GM15510 (cell line): Measurements from ENCODE around the gene CRIP1.

ENCODE experiments used
- POLR2A ChIP-seq: IDR thresholded peaks from 3 replicates; pipeline ENCODE4 v1.6.1; 2011; ENCODE audit warnings: borderline replicate concordance; ENCODE audit not compliant: insufficient read length; ENCODE audit errors: extremely low read depth

The CRIP1 gene

DNA sequence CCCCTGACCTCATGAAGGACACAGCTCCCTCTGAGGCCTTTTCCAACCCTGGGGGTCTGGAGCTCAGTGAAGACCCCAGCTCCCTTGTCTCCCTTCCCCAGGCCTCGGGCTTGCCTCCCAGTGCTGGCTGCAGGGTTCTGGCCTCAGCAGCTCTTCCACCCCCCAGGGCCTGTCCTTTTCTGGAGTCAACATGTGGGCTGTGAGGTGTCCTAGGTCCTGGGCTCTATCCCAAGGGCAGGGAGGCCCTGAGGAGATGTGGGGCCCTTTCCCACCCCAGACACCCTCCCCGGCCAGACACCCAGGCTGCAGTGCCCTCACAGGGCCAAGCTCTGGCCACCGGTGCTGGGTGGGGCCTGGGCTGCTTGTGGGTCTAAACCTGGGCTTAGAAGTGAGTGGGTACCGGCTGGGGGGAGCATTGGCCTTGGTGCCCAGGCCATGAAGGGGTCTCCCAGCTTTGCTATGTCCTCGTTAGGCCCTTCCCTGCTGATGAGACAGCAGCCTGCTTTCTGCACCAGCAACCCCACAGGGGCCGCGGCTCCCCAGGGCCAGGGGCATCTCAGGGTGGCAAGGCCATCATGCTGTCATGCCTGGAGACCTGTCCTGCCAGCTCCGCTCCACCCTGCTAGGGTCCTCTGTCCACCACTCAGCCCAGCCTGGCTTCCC, 14.7 kb upstream of the CRIP1 start:
- TF ChIP-seq POLR2A, result no peak

GRCh38 chr14:105472486-105472991, 14.1 kb upstream of the CRIP1 start:
- TF ChIP-seq POLR2A, result no peak

DNA sequence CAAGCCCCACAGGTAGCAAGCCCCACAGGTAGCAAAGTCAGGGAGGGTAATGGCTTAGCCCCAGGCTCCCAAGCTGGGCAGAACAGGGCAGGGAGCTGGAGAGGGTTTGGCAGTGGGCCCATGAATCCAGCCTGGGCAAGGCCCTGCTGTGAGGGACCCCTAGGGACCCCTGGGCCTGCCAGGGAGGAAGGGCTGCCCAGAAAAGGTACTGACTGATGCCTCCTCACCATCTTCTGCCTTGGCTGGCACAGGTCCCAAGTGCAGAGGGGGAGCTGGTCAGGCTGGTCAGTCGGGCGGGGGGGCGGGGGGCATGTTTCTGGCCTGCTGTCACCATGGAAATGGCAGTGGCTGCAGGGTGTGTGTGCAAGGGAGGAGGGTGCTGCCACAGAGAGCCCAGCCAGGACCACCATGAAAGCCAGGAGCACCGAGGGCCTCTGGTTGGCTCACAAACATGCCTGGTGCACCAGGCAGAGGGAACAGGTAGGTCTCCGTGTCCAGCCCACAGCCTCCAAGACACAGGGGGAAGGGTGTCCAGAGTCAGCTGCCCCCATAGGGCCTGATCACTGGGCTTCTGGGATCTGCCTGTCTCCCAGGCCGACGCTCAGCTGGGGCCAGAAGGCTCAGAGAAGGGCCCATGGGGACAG, 13.5 kb upstream of the CRIP1 start:
- no peak for TF ChIP-seq POLR2A

DNA sequence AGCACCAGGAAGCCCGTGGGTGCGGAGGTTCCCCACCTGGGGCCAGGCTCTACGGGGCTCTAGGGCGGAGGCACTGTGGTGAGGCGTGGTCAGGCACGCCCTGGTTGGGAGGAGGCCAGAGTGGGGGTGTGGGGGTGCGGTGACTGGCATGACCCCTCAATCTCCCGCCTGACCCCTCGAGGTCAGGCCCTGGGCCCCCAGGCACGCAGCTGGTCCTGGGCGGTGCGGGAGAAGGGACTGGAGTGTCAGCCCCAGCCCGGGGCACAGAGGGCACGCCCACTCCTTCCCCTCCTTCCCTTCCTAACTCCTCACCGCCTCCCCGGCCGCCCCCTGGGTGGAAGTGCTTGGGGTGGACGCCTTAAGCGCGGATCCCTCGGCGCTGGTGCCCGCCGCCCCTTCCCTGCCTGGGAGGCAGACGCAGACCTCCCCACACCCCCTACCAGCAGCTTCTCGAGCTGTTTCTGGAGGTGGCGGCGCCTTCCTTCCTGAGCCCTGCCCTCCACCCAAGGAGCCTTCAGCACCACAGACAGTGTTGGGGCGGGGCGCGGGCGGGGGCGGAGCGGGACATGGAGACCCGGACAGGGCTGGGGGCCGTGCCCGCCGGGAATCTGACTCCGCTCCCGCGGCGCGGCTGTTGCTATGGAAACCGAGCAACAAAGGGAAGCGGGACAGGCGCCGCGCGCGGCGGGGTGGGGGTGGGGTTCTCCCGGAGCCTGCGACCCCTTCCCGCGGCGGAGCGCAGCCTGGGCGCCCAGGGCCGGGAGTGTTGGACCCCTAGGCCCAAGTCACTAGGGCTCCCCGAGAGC, 12.8 kb upstream of the CRIP1 start:
- no peak for TF ChIP-seq POLR2A

DNA sequence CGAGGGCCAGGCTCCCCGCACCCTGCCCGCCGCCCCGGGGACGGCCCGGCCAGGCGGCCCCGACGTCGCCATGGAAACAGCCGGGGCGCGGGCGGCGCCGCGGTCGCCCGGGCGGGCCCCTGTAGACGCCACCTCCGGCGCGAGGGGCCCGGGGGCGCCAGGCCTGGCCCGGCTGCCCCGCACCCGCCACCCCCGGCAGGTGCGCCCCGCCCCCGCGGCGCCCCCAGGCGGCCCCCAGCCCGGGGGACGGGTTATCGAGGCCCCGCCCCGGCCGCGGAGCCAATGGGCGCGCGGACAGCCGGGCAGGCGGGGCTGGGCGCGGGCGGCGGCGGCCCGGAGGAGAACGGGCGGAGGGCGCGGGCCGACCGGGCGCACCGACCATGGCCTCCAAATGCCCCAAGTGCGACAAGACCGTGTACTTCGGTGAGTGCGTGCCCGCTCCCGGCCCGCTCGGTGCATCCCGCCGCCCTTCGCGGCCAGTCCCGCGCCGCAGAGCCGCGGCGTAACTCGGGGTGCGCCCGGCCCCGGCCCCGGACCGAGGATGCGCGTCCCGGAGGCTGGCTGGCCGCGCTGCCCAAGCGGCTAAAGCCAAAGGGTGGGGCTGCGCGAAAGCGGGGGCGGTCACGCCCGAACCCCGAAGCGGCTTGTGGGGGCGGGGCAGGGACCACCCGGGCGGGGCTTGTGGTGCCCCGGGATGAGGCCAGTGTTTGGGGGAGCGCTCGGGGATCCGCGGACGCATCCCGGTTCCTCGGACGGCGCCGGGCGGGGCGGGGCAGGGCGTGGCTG, 12.0 kb upstream of the CRIP1 start, which contains the start of gene CRIP2:
TSS of gene CRIP2 (plus strand) at position 339 of the 786 bp plus-strand sequence. CDS start at position 381, 42 bp downstream.
- TF ChIP-seq POLR2A, result no peak

GRCh38 chr14:105475269-105476096, 11.2 kb upstream of the CRIP1 start:
- TF ChIP-seq POLR2A, result no peak

DNA sequence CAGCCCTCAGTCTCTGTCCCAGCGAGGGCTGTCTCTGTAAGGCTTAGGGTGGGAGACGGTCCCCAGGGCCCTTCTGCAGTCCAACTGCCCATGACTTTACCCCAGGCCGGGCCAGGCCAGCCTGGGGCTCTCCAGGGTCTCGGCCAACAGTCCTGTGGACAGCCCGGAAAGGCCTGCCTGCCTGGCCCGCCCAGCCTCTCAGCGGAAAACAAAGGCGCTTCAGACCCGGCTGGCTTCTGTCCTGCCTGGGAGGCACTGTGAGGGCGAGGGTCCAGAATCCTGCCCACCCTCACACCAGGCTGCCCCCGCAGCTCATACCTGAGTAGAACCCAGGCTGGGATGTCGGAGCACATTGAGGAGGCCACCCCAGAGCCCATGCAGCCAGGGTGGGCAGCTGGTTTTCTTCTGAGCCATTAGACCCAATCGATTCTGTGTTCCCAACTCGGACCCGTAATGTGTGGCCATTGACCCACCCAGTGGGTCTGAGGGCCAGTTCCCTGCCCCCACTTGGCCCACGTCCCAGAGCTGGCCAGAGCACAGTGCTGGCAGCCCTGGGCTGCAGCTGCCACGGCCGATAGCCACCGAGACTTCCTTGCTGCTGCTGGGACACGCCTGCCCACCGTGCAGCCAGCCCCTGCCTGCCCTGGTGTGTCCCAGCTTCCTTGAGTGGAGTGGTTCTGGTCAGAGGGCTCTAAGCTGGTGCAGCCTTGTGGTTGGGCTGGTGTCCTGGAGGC, 10.4 kb upstream of the CRIP1 start:
- no peak for TF ChIP-seq POLR2A

GRCh38 chr14:105476831-105477659, 9.6 kb upstream of the CRIP1 start:
- no peak for TF ChIP-seq POLR2A

DNA sequence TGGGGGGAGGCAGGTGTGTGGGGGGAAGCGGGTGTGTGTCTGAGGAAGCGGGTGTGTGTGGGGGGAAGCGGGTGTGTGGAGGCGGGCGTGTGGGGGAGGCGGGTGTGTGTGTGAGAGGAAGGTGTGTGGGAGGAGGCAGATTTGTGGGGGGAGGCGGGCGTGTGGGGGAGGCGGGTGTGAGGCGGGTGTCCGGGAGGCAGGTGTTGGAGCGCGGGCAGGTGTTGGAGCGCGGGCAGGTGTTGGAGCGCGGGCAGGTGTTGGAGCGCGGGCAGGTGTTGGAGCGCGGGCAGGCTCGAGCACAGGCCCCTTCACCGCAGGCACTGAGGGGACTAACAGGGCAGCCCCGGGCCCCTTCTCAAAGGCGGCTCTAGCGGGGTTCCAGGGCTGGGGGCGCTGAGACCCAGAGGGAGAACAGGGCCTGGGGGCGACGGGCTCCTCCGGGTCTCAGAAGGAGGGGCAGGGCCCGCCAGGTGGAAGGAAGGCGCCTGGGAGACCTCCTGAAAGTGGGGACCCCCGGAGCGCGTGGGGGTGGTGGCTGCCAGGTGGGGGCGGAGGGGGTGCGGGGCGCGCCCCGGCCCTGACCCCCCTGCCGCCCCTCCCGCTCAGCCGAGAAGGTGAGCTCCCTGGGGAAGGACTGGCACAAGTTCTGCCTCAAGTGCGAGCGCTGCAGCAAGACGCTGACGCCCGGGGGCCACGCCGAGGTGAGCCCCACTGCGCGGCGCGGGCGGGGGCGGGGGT, 8.9 kb upstream of the CRIP1 start:
- no peak for TF ChIP-seq POLR2A

GRCh38 chr14:105478398-105479251, 8.1 kb upstream of the CRIP1 start:
- no peak for TF ChIP-seq POLR2A
